DND-41 (cell line): Measurements from ENCODE around the gene EXOC6.

ENCODE experiments used
- EZH2 ChIP-seq: IDR thresholded peaks from 3 replicates; pipeline ENCODE4 v1.6.1; 2012; ENCODE audit warnings: borderline replicate concordance, low read depth, mild to moderate bottlenecking, moderate library complexity, low read length, inconsistent platforms; ENCODE audit not compliant: severe bottlenecking
- TF ChIP-seq, protein P1 (sequence below): IDR thresholded peaks from 2 replicates; pipeline ENCODE4 v1.5.1; 2012; ENCODE audit warnings: borderline replicate concordance, low read length, moderate library complexity, mild to moderate bottlenecking; ENCODE audit not compliant: poor library complexity, severe bottlenecking; ENCODE audit errors: extremely low read depth

- TF ChIP-seq, protein P1, sequence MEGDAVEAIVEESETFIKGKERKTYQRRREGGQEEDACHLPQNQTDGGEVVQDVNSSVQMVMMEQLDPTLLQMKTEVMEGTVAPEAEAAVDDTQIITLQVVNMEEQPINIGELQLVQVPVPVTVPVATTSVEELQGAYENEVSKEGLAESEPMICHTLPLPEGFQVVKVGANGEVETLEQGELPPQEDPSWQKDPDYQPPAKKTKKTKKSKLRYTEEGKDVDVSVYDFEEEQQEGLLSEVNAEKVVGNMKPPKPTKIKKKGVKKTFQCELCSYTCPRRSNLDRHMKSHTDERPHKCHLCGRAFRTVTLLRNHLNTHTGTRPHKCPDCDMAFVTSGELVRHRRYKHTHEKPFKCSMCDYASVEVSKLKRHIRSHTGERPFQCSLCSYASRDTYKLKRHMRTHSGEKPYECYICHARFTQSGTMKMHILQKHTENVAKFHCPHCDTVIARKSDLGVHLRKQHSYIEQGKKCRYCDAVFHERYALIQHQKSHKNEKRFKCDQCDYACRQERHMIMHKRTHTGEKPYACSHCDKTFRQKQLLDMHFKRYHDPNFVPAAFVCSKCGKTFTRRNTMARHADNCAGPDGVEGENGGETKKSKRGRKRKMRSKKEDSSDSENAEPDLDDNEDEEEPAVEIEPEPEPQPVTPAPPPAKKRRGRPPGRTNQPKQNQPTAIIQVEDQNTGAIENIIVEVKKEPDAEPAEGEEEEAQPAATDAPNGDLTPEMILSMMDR = no peak
- TF ChIP-seq EZH2 = no peak
Observed at GRCh38 chr10:93091960-93092359, 243.6 kb downstream of the EXOC6 start.
